ENCODE results near the gene SPTSSB.

Gene SPTSSB

GRCh38 chr3:161337311-161337710, 34.0 kb downstream of the SPTSSB start:
- no peak for DNase-seq

- no peak for DNase-seq
Observed at GRCh38 chr3:161336661-161337060, 34.7 kb downstream of the SPTSSB start.

DNA sequence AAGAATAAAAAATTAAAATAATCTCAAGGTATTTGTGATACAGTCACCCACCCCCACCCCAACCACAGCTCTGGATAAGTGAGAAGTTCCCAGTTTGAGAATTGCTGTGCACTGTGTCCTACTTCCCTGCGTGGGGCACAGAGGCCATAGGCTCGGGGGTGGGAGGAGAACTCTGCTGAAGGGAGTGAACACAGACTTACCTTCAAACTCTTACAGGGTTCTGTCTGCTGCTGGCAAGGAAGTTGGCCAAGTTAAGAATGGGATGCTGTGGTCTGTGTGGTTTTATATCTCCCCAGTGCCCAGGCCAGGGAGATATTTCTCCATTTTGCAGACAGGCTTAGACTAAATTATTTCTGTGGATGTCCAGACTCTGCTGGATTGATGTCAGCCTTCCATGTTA, 37.6 kb downstream of the SPTSSB start:
- DNase-seq, result no peak

DNA sequence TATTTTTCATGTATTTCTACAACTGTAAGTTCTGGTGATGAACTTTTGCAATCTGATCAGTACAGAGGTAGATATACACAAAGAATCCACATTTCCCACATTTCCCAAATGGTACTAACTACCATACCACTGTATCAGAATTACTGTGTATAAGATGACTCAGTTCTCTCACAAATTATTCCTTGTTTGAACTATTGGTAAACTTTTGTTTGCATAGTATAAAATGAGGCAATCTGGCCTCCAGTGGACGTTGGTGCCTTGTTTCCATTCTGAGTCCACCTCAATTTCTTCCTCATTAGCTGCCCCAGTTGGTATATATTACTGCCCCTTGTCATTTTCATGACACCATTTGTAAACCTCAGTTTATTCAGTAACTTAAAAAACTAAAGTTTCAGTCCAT, 38.5 kb downstream of the SPTSSB start:
- DNase-seq, result no peak

GRCh38 chr3:161325059-161325458, 46.3 kb downstream of the SPTSSB start:
- DNase-seq, result no peak

GRCh38 chr3:161323926-161324621, 47.2 kb downstream of the SPTSSB start:
- DNase-seq, result no peak

DNA sequence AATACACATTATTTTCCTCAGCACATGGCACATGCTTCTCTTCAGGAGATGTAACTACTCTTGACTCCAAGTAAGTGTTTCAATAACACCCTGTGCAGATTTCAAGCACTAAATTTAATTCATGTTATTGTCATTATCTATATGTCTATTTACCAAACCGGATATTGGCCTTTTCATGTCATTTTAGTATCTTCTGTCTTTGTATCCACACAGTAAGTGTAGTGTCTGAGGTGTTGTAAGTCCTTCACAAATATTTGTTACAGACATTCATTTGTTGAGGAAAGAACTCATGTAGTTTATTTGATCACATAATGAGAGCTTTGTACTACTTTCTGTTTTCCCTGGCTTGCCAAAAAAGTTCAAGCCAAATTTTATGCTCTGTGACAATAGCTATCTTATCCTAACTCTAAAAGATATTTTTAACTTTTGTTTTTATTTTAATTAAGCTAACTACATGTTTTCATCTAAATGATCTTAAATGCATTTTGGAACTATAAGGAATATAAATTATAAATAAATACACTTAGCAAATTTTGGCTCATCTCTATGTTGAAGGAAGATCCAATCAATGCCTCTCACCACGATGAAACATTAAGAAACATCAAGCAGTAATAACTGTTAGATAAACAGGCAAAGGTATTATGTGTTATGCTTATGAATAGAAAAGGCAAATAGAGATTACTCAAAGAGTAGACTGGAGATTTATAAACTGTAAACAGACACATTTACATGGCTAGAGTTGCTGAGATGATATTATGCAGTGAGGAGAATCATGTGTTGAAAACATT, 48.3 kb downstream of the SPTSSB start:
- no peak for DNase-seq

DNA sequence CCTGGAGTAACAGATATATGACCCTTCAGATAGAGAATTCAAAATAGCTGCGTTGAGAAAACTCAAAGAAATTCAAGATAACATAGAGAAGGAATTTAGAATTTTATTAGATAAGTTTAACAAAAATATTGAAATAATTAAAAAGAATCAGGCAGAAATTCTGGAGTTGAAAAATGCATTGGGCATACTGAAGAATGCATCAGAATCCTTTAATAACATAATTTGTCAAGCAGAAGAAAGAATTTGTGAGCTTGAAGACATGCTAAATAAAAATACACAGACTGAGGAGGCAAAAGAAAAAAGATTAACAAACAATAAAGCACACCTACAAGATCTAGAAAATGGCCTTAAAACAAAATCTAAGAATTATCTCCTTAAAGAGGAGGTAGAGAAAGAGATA, 50.5 kb downstream of the SPTSSB start:
- no peak for DNase-seq

GRCh38 chr3:161319867-161320266, 51.5 kb downstream of the SPTSSB start:
- no peak for DNase-seq

GRCh38 chr3:161317077-161317476, 54.2 kb downstream of the SPTSSB start:
- DNase-seq, result no peak

GRCh38 chr3:161316006-161316689, 55.2 kb downstream of the SPTSSB start:
- DNase-seq, result no peak

DNA sequence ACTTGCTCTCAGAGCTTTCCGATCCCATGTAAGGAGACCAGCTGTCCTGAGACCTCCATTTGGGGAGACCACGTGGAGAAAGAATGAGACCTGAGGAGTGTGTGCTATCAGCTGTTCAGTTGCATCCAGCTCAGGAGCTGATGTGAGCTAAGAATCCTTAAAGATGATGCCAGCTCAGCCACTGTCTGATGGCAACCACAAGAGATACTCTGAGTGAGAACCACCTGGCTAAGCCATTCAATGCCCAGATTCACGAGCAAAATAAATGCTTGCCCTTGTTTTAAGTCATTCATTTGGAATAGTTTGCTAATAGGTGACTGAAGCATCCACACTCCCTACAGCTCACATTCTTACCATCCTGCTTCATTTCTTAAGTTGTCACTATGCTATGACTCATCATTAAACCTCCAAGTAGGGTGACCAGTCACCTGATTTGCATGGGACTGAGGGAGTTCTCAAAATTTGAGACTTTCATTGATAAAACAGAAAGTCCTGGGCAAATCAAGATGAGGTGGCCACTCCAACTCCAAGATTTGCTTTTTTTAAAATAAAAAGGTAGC, 56.4 kb downstream of the SPTSSB start:
- no peak for DNase-seq

- DNase-seq, result no peak
Observed at GRCh38 chr3:161310649-161311423, 60.5 kb downstream of the SPTSSB start.

DNA sequence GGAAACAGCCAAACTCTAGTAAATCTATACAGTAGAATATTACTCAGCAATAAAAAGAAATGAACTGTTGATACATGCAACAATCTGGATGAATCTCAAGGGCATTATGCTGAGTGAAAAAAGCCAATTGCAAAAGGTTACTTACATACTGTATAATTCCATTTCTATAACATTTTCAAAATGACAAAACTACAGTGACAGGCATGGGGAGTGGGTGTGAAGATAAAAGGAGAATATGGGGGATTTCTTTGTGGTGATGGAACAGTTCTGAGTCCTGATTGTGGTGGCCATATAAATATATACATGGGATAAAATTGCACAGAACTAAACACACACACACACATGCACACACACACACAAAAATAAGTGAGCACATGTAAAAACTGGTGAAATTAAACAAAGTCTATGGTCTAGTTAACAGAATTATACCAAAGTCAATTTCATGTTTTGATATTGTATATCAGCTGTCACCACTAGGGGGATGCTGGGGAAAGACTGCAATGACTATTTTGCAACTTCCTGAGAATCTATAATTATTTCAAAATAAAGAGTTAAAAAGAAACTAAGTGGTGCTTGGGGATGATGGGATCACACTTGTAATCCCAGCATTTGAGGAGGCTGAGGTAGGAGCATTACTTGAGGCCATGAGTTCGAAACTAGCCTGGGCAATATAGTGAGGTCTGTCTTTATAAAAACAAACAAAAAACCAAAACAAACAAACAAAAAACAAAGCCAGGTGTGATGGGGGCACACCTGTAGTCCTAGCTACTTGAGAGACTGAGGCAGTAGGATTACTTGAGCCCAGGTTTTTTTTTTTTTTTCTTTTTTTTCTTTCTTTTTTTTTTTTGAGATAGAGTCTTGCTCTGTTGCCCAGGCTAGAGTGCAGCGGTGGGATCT, 66.0 kb downstream of the SPTSSB start:
- no peak for DNase-seq

GRCh38 chr3:161296814-161297213, 74.5 kb downstream of the SPTSSB start:
- DNase-seq, result no peak

- DNase-seq, result peak; percentile 11
Observed at GRCh38 chr3:161295325-161295724, 76.0 kb downstream of the SPTSSB start.

Data from DMS79 (cell line).